GM12874 (cell line): Measurements from ENCODE around the gene FAR2.

Experiments
- TF ChIP-seq, protein P1 (sequence below): IDR thresholded peaks from 2 replicates; pipeline ENCODE4 v1.5.1; 2011; ENCODE audit warnings: low read depth, mild to moderate bottlenecking, control low read depth, low read length, moderate library complexity; ENCODE audit not compliant: insufficient read depth

Gene FAR2

DNA sequence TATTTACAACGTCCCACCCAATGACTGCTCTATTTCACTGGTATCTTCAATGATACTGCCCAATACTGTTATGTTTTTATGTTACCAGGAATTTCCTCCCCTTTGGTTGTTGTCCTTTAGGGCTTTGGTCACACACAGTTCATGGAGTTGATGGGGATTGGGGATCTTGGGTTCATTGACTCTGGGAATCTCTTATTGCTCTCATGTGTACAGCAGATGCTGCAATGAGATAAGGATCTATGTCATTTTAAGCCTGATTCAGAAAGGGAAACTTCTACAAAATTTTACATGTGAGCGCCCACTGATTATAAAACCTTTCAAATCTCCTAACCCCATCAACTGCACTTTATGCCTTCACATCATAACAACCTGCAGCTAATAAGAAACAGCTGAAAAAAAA is 67.2 kb downstream of the FAR2 start:
- TF ChIP-seq, protein P1, sequence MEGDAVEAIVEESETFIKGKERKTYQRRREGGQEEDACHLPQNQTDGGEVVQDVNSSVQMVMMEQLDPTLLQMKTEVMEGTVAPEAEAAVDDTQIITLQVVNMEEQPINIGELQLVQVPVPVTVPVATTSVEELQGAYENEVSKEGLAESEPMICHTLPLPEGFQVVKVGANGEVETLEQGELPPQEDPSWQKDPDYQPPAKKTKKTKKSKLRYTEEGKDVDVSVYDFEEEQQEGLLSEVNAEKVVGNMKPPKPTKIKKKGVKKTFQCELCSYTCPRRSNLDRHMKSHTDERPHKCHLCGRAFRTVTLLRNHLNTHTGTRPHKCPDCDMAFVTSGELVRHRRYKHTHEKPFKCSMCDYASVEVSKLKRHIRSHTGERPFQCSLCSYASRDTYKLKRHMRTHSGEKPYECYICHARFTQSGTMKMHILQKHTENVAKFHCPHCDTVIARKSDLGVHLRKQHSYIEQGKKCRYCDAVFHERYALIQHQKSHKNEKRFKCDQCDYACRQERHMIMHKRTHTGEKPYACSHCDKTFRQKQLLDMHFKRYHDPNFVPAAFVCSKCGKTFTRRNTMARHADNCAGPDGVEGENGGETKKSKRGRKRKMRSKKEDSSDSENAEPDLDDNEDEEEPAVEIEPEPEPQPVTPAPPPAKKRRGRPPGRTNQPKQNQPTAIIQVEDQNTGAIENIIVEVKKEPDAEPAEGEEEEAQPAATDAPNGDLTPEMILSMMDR = no peak

DNA sequence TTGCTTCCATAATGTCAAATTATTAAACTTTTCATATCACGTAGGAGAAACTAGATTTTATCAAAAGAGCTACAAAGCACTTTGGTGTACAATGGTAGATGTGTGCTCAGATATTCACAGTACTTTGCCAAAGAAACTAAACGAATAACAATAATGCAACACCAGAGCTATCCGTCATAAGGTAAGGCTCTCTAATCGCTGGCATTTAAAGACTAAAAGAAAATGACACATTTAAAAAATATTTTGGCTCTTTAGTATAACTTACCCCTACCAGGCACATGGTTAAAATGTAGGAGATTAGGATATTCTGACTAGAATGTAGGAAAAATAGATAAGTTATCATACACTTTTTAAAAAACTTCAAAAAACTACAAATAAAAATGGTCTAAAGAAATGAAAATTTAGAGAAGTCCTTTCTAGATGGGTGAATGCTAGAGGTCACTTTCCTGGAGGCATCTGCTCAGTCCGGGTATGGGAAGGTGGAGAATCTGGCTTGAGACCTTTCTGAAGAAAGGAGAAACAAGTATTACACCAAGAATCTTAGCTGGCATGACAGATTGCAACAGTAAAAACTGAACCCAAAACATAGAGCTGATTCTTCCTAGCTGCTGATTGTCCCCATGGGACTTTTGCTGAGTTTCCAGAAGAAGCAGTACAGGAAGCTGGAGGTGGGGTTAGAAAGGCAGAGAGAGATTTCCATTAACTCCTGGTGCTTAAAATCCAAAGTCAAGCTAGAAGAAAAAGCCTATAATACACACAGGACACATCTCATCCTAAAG is 67.9 kb downstream of the FAR2 start:
- TF ChIP-seq, protein P1 = no peak

DNA sequence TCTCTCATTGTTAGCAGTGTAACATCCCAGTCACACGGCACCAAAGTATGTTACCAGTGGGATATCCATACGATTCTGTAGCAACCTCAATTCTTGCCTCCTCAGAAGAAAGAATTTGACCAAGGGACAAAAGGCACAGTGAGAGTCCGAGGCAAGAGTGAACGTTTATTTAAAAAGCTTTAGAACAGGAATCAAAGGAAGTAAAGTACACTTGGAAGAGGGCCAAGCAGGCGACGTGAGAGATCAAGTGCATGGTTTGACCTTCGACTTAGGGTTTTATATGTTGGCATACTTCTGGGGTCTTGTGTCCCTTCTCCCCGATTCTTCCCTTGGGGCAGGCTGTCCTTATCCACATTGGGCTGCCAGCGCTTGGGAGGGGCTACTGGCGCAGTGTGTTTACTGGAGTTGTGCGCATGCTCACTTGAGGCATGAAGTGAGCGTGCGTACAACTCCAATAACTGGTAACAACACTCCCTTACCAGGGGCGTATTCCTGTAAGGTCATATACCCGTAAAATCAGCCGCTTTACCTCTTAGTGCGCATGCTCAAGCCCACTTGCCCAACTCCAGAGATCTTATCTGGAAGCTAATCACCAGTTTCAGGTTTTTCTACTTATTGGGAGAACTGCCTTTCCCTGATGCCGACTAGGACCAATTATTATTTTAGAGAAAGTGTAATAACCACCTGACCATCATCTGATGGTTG is 71.7 kb downstream of the FAR2 start:
- TF ChIP-seq, protein P1 = no peak

DNA sequence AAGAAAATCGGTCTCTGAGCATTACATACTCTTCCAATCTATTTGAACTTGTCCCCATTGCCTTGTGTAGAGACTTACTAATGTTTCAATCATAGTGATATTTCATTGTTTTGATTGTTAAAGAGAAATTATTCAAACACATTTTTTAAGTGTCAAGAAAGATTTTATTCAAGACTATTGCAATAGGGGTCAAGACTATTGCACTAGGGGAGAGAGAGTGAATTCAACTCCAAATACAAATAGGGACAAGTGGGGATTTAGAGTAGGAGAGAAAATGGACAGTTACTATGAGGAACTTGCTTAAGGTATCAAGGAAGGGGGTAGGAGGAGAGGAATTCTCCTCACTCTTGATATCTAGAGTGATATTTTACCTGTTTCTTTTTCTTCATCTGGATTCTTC is 73.1 kb downstream of the FAR2 start:
- TF ChIP-seq, protein P1 = no peak

DNA sequence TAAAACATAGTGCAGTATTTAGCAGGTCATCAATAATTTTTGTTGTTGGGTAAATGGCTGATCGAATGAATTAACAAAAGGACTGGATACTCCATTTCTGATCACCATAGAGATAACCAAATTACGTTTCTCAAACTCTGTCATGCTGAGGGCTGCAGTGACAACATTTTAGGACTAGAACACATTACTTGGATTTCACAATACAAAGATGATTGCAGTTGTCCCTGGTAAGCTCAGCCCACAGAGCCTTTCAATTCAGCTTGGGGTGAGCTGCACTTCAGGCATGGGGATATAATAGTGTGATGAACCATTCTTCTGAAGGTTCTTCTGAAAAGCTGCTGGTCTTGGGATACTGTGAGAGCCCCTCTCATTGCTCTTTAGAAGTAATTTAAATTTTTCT is 74.3 kb downstream of the FAR2 start:
- TF ChIP-seq, protein P1 = no peak

DNA sequence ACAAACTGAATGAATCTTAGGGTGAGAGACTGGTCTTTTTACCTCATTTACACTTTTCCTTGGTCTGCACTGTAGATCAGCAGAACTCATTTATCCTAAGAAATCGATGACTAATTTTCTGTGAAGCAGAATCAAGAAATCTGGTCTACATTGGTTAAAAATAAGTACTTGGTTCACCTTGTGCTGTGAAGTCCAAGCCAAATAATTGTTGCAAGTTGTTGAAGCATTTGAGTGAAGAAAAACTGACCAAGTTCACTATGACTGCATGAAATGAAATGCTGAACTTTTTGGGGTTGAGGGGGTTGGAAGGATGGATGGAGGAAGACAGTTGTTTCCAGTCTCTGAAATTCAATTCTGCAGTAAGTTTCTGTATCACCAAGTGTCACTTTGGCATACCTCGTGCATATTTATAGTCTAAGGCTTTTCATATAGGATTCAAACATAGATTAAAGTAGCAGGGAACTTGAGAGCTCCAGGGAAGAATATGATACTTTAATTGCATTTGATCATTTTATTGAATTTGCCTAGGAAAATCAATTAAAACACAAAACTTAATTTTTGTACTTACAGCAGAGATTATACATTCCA is 75.0 kb downstream of the FAR2 start:
- TF ChIP-seq, protein P1 = no peak

DNA sequence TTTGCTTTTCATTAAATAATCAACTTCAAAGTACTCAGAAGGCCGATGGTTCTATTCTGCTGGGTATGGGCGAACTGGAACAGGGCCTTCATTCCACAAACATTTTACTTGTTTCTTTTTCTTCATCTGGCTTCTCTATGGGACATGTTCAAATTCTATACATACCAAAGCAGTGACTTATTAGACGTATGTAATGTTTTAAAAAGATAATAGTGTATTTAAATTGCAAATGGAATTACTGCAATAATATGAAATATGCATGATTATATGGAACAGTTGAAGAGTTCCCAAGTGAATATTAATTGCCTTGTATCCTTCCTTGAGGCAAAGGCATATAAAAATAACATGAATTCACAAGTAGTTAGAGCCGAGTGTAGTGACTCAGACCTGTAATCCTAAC is 75.5 kb downstream of the FAR2 start:
- TF ChIP-seq, protein P1 = no peak
